HK-2 (cell line): ENCODE results near the gene IFI16.
"Not testable (repeated sequence)": the region's sequence is repeated elsewhere in the genome, so short reads cannot be mapped to it uniquely, and the experiment has no call there.

Source experiments
- DNase-seq: peaks from one replicate; pipeline ENCODE4 v3.0.0-alpha.2; 2018; ENCODE audit not compliant: unreplicated experiment

IFI16 gene

GRCh38 chr1:159009704-159010361 lies at the start of gene IFI16:
TSS of gene IFI16 (plus strand) at chr1:159009907. CDS start at chr1:159014681, 4,774 bp downstream.
- DNase-seq, result peak; percentile 32

- DNase-seq, result no peak
Observed at GRCh38 chr1:158961178-158961577, 48.5 kb upstream of the IFI16 start.

- no peak for DNase-seq
Observed at GRCh38 chr1:158962983-158963382, 46.7 kb upstream of the IFI16 start.

GRCh38 chr1:158969166-158969565 lies 40.5 kb upstream of the IFI16 start:
- DNase-seq, result no peak

- DNase-seq, result no peak
Observed at GRCh38 chr1:158969855-158970254, 39.9 kb upstream of the IFI16 start.

- DNase-seq, result no peak
Observed at GRCh38 chr1:158972841-158973240, 36.9 kb upstream of the IFI16 start.

- DNase-seq, result no peak
Observed at GRCh38 chr1:158976219-158976618, 33.5 kb upstream of the IFI16 start.

- DNase-seq, result no peak
Observed at GRCh38 chr1:158978730-158979129, 31.0 kb upstream of the IFI16 start.

- no peak for DNase-seq
Observed at GRCh38 chr1:158979229-158979628, 30.5 kb upstream of the IFI16 start.

GRCh38 chr1:158983235-158983634 lies 26.5 kb upstream of the IFI16 start:
- no peak for DNase-seq

GRCh38 chr1:158984386-158984785 lies 25.3 kb upstream of the IFI16 start:
- DNase-seq, result no peak

- no peak for DNase-seq
Observed at GRCh38 chr1:158989424-158989823, 20.3 kb upstream of the IFI16 start.

GRCh38 chr1:158992787-158993312 lies 16.9 kb upstream of the IFI16 start:
- no peak for DNase-seq

- no peak for DNase-seq
Observed at GRCh38 chr1:158996998-158997397, 12.7 kb upstream of the IFI16 start.

- no peak for DNase-seq
Observed at GRCh38 chr1:158998037-158998780, 11.5 kb upstream of the IFI16 start.

GRCh38 chr1:158998781-158999161 lies 10.9 kb upstream of the IFI16 start:
- DNase-seq, result no peak

- peak; percentile 46 for DNase-seq
Observed at GRCh38 chr1:158999316-159000069, 10.2 kb upstream of the IFI16 start.

- DNase-seq, result no peak
Observed at GRCh38 chr1:159000070-159000409, 9.7 kb upstream of the IFI16 start.

GRCh38 chr1:159000625-159001024 lies 9.1 kb upstream of the IFI16 start:
- peak; percentile 55 for DNase-seq

- no peak for DNase-seq
Observed at GRCh38 chr1:159005161-159005560, 4.5 kb upstream of the IFI16 start.

GRCh38 chr1:159005676-159006075 lies 4.0 kb upstream of the IFI16 start:
- DNase-seq, result no peak

GRCh38 chr1:159006210-159006807 lies 3.4 kb upstream of the IFI16 start:
- DNase-seq, result not testable (repeated sequence)
